GM19035 (cell line): ENCODE results near the gene MCC.

ENCODE experiments used
- ATAC-seq: cut with Tn5 transposase; IDR thresholded peaks from one replicate; pipeline ENCODE4 v1.9.1; 2021; ENCODE audit not compliant: unreplicated experiment

Gene MCC

GRCh38 chr5:113186061-113186460, 302.2 kb downstream of the MCC start:
- ATAC-seq, result no peak

- ATAC-seq, result no peak
Measured at GRCh38 chr5:113183694-113184093, 304.6 kb downstream of the MCC start.

DNA sequence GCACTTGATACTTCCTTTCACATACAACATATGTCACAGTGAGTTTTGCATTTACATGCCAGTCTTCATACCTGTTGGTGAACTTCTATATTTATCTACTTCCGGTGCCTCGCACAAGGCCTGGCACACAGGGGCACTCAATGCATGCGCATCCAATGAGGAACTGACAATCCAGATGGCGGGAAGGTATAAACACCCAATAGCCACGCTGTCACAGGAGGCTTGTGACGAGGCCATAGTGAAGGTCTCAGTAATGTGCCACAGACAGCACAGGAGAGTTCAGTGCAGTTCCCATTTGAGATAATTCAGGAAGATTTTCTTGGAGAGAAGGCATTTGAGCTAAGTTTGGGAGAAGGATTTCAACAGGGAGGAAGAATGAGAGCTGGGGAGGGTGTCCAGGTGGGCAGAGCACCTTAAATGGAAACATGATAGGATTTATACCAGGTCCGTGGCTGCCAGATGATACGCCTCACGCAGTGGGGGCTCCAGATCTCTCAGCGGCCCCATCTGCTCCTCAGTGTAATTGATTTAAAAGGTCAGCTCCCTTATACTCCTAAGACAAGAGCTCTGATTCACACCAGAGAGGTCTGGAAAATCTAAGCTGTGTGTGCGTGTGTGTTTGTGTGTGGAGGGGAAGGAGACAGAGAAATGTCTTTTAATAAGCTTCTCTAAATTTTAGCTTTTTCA, 305.5 kb downstream of the MCC start:
- no peak for ATAC-seq

- no peak for ATAC-seq
Measured at GRCh38 chr5:113181853-113182490, 306.3 kb downstream of the MCC start.

DNA sequence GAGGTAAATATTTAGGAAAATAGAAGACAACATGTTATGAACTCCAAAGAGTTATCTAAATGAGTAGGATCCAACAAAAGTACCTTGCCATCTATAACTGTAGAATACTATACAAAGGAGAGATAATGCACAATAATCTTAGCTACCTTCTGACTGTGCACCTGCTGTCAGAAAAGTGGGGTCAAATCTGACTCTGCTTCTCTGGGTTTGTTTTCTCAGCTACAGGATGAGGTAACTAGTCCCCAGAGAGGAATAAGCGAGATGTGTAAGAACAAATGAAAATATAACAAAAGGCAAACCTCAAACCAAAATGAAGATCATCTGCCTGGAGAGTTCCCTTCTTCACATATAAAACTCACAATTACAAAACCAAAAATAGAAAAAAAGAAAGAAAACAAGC, 306.8 kb downstream of the MCC start:
- ATAC-seq, result no peak

GRCh38 chr5:113179156-113179555, 309.1 kb downstream of the MCC start:
- no peak for ATAC-seq

DNA sequence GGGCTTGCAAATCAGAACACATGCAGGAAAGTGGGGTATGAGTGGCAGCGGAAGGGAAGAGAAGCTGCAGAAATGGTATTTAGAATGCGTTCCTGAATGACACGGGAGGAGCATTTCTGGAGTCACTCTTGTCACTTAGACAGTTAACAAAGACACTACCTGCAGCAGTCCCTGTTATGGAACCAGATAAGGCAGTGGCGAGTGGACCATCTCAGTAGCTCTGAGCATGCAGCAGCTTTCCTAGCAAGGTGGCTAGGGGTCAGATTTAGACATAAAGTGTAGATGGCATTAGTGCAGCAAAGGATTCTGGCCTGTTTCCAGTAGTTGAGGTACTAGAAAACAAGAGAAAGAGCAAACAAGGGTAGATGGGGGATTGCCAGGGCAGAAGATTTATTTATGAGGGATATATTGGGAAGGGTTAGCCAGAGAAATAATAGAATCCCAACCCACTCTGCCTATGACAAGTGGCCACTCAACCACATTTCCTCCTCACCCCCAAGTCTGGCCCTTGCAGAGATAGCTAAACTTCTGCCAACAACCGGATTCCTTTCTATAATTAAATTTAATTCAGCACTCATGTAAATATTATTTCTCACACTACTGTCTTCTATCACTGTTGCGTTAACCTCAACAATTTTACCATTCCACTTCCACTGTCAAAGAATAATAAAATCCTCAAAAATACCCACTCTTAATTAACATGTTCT, 310.0 kb downstream of the MCC start:
- ATAC-seq, result no peak

DNA sequence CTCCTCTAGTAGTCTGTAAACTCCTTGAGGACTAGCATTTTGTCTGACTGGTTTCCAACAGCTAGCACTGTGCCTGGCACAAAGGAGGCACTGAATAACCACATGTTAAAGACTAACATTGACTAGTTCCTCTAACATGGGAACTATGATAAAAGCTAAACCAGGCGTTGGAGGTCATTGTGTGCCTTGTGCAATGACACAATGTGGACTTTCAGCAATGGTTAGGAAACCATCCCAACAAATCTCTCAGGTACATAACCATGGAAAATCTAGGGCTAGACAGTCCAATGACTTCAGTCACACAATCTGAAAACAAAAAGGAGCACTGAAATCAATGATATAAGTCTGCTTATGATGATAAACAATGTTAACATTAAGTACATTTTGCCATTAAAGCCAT, 311.0 kb downstream of the MCC start:
- ATAC-seq, result no peak

DNA sequence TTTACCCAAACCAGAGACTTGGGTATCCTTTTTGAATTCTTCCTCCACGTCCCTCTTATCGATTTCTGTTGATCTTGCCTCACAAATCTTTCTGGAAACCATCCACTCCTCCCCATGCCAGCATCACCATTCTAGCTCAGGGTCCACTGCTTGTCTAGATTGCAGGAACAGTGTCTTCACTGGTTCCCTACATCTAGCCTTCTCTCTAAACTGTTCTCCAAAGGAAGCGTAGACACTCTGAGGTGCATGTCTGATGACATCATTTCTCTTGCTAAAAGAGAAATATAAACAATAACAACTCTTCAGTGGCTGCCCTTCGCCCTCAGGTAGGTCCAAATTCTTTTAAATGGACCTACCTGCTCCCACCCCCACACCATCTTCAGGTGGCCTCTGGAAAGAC, 311.5 kb downstream of the MCC start:
- no peak for ATAC-seq

DNA sequence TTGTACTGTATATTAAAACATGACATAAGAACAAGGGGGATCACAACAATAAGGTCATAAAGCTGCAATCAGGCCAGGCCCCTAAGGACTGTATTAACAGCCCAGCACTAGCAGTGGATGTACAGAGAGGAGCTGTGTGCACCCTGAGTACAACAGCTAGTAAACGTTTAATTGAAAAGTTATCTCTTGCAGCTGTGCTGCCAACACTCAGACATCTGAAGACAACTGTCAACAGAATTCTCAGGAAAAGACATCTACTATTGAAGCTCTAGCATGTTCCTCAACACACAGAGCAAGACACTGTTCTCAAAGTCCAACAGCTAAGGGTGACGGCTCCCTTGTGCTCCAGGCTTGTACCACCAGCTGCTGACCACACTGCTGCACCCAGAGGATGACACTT, 312.1 kb downstream of the MCC start:
- ATAC-seq, result no peak

- peak; percentile 70 for ATAC-seq
Measured at GRCh38 chr5:113172231-113172826, 315.9 kb downstream of the MCC start.

- ATAC-seq, result no peak
Measured at GRCh38 chr5:113171520-113171919, 316.7 kb downstream of the MCC start.

DNA sequence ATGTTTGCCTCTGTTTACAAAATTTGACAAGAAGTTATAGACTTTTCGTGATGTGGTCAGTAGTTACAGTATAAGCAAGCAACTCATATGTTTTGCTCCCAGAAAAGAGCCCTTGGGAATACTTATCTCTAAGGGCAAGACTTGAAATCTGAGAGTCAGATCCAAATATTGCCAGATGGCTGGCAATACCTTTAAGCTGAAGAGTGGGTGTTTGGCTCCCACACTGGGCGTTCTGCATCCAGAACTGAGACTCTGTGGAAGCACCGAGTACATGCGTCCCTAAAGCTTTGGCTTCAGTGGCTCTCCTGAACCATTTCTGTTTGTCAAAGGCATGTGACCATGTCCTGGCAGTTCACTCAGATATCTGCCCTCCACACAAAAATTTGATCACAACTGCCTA, 317.5 kb downstream of the MCC start:
- no peak for ATAC-seq

GRCh38 chr5:113169720-113170119, 318.5 kb downstream of the MCC start:
- no peak for ATAC-seq

DNA sequence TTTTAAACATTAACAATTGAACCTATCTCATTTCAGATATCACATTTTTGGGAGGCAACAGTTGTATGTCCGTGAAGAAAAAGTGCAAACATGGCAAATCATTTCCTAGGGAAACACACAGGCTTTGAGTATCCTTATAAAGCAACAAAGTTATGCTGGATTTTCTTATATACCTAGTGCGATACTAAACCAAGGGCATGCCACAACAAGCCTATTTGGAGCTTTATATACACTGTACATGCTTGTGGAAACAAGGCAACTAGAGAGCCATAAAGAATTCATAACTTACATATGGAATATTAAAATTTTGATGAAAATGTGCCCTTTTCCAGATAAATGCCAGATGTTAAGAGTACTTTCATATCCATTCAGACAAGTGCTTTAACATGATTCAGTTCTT, 320.3 kb downstream of the MCC start:
- ATAC-seq, result no peak

DNA sequence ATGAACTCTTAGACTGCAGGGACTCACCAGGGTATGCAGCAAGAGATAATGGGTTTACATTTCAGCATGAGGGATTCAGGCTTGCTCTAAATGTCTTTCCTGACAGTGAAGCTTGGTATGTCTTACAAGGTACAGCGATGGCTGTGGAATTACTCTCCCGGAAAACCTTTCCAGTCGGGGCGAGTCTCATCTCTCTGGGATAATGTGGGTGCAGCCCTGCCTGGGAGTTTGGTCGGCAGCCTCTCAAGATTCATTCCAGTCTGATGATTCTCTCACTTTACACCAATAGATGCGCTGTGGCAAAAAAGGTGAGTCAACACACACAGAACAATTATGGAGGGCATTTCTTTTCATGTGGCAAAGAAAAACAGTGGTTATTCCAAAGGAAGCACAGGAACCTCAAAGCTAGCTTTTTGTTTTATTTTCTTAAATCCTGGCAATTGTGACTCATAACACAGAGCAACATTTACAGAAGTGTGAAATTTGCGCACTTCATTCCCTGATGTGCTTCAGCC, 321.3 kb downstream of the MCC start:
- ATAC-seq, result no peak

- ATAC-seq, result no peak
Measured at GRCh38 chr5:113166261-113166660, 322.0 kb downstream of the MCC start.

- no peak for ATAC-seq
Measured at GRCh38 chr5:113164021-113164420, 324.2 kb downstream of the MCC start.

DNA sequence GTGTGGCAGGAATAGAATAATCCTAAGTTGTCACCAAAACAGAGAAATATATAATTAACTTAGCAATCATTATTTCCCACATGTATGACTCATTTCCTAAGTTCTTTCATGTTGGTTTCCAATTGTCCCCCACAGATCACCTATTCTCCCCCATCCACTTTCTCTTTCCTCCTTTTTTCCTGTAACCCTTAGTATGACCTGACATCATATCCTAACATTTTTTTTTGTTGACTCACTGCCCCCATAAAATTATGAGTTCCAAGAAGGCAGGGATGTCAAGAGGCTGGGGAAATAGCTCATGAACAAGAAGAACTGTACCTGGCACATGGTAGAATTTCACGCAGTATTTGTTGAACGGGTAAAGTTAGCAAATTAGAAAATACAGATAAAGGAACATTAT, 324.9 kb downstream of the MCC start:
- no peak for ATAC-seq

DNA sequence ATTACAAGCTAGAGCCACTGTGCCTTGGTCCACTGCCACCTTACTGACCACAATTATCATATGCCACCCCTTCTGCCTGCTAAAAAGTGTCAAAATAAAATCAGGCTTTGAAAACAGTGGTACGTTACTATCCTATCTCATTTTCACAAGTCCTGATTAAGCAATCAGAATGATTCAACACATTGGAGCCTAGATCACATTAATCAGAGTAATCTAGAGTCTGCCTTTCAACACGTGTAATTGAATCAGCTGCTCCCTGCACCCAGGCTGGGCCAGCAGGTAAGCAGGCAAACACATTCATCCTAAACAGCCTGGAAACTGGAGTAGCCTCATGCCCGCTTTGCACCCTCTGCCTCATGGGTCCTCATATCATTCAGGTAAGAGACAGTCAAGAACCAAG, 325.5 kb downstream of the MCC start:
- ATAC-seq, result no peak

DNA sequence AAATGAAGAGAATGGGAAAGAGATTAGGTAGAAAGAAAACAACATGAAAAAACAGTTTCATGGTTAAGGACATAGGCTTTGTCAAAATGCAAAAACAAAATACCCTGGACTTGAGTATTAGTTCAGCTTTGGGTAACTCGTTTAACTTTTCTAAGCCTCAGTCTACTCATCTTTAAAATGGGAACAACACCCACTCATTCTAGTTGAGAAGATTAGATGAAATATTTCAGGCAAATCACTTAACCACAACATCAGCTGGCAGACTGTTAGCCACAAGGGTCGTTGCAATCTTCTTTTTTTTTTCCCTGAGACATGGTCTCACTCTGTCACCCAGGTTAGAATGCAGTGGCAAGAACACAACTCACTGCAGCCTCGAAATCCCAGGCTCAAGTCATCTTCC, 326.0 kb downstream of the MCC start:
- no peak for ATAC-seq

DNA sequence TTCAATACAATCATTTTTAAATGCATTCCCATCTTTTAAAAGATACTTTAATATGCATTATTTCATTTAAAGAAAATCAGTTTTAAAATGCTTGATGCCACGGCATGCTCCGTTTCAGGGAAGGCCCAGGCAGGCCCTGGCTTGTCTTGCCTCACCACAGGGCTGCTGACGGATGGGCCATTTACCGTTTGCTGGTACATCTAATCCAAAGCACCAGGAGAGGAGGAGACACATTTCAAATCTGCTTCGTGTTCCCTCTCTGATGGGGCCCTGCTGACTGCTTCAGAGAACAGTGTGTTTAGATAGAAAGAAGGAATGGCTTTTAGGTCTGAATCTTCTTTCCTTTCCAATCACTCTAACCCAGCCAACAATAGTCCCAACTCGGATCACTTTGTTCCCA, 326.4 kb downstream of the MCC start:
- no peak for ATAC-seq
